Small intestine (tissue), 7 donors: ENCODE measurements around the gene TMA7B. TPM values are rescaled to one million over a fixed set of nuclear protein-coding genes. Genes with fewer than 3 reads are reported as not detected.

Experiments used
- DNase-seq, 2 donors: peaks; one replicate each; pipeline versions ENCODE4 v3.0.0 to v3.0.0-alpha.2; 2013
- FAIRE-seq: peaks from 2 replicates; lab custom pipeline; 2012; peaks lifted over from hg19 to GRCh38; lab: Jason Lieb, UNC
- H3K27ac ChIP-seq, 3 donors: one replicate each; pipeline ENCODE4 v1.5.1; 2013; ENCODE audit warnings: low read length in 2 of 3, mild to moderate bottlenecking in 2 of 3, control low read depth in 1 of 3, inconsistent platforms in 1 of 3, low read depth in 1 of 3, moderate library complexity in 1 of 3
- H3K27me3 ChIP-seq, 3 donors: one replicate each; pipeline ENCODE4 v1.6.1; 2013; ENCODE audit warnings: low read length in 3 of 3, inconsistent platforms in 1 of 3; ENCODE audit not compliant: control insufficient read depth in 3 of 3, insufficient read depth in 3 of 3
- H3K36me3 ChIP-seq, 3 donors: one replicate each; pipeline ENCODE4 v1.6.1; 2013; ENCODE audit warnings: low read length in 3 of 3, inconsistent platforms in 1 of 3, low read depth in 1 of 3, mild to moderate bottlenecking in 1 of 3, moderate library complexity in 1 of 3; ENCODE audit not compliant: control insufficient read depth in 3 of 3, insufficient read depth in 2 of 3
- H3K4me1 ChIP-seq, 3 donors: one replicate each; pipeline ENCODE4 v1.6.1; 2013; ENCODE audit warnings: low read length in 2 of 3, inconsistent platforms in 1 of 3, low read depth in 1 of 3, mild to moderate bottlenecking in 1 of 3, moderate library complexity in 1 of 3; ENCODE audit not compliant: control insufficient read depth in 3 of 3, insufficient read depth in 2 of 3
- H3K4me3 ChIP-seq, 3 donors: one replicate each; pipeline ENCODE4 v1.5.1; 2013; ENCODE audit warnings: low read length in 3 of 3, control low read depth in 1 of 3, inconsistent platforms in 1 of 3, low read depth in 1 of 3, mild to moderate bottlenecking in 1 of 3, moderate library complexity in 1 of 3
- H3K9me3 ChIP-seq, 2 donors: one replicate each; pipeline ENCODE4 v1.6.1; 2013; ENCODE audit warnings: low read depth in 1 of 2, low read length in 1 of 2; ENCODE audit not compliant: control insufficient read depth in 2 of 2, insufficient read depth in 1 of 2
- WGBS, 3 donors: extraction: QIAGEN DNeasy Blood & Tissue Kit; methylation state at CpG; one replicate each; pipeline ENCODE4 v1.1.7; 2013; 5-methylcytosine and 5-hydroxymethylcytosine counted together
- polyA plus RNA-seq, 4 donors: library from polyadenylated mRNA; stranded (reverse) in 3 of 4; unstranded in 1 of 4; fragments of 200-250 nt in 3 of 4; fragments of 120-200 nt in 1 of 4; gene quantifications; one replicate each; pipeline versions ENCODE4 v1.2.1 to v1.2.3, GENCODE V29; 2013
- donor health status: healthy with polysubstance abuse.
- donor health status: control.
- donor health status: control.
- donor health status: Bipolar disorder and iron deficiency.
- donor health status: healthy.

TMA7B gene
- polyA plus RNA-seq, 4 donors: 0.04 to 0.54 (median 0.15) TPM; not detected in 1

DNA sequence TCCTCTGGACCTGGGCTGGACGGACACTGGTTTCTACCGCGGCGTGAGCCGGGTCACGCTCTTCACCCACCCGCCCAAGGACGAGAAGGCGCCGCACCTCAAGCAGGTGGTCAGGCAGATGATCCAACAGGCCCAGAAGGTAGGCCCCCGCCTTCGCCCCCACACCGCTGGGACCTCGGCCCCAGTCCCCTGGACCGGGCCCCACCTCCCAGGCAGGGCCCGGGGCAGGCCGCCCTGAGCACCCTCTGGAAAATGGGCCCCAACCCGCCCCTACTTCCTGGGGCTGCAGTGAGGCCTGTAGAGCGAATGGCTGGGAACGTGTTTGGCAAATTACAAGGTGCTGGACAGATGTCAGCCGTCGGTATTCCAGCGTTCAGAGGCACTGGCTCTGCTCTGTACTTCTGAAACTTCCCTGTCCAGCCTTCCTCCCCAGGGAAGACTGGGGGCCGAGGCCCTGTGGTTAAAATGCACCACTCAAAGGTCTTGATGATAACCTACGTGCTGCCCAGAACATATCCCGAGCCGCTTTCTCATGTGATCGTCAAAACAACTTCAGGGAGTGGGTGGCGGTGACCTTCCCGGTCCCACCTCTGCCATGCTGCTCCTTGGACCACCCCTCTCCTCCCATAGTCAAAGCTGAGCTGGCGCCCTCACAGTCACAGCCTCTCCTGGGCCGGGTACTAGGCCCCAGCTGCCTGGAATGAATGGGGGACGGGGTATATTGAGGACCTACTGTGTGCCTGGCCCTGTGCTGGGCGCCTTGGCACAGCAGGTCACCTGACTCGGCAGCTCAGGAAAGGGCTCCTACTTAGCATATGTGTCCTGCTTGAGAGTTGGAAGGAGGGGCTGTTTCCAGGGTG lies 35.4 kb downstream of the TMA7B start:
- WGBS, 3 donors: 19 to 60% (median 37%) methylated on average over 34 to 35 of the region's 35 CpGs

DNA sequence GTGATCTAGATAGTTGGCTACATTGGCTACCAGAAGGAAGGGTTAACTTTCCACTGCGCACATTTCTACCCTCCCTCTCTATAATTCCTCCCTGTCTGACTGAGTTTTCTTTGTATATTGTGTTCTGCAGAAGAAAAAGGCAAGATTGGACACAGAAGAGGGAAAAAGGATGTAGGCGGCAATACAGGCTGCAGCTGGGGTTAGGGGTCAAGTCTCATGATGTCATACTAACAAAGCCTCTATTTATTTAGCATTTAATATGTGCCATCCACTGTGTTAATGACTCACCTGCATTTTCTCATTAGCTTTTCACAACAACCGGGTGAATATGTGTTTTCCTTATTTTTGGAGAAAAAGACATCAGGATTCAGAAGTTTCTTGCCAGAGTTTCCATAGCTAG lies 36.5 kb downstream of the TMA7B start:
- no peak for FAIRE-seq

More for the DNA sequence above, 35.4 kb downstream of the TMA7B start:
- Histone ChIP-seq H3K9me3 (no peaks in the 10 kb centered on the region), H3K4me1 (peaks cover 6 to 63% (median 11%) of the 10 kb centered on the region in 3 donors), H3K36me3 (peaks cover 0 to 20% (median 0%) of the 10 kb centered on the region in 3 donors), H3K4me3 (peak overlapping the region; percentile 65 to 84 (median 69)), H3K27ac (peak overlapping the region; percentile 64 to 90 (median 68)), H3K27me3 (peaks cover 0 to 10% (median 2%) of the 10 kb centered on the region in 3 donors)
- DNase-seq: peak; percentile 40 to 73
- no peak for FAIRE-seq

DNA sequence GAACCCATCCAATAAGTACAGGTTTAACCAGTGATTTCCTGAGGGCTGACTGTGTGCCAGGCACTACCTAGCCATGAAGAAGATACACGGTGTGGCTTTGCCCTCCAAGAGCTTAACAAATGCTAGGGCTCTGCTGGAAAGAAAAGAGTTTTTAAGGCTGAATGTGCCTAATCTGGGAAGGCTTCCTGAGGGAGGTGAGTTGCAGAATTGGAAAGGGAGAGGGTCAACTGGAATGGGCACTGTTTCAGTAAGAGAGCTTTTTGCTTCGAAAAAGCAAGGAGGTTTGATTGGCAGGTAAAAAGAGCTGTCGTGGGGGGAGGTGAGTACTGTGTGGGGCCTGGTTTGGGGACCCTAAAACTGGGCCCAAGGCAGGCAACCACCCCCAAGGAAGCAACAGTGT lies 37.2 kb downstream of the TMA7B start:
- WGBS, 3 donors: 80 to 90% (median 85%) methylated on average over 3 of the region's 3 CpGs

More for the DNA sequence above, 36.5 kb downstream of the TMA7B start:
- peak in 1 of 2 donors; percentile 13 for DNase-seq
- Histone ChIP-seq H3K36me3 (peaks cover 0 to 25% (median 0%) of the 10 kb centered on the region in 3 donors), H3K9me3 (no peaks in the 10 kb centered on the region), H3K4me1 (peaks cover 4 to 65% (median 14%) of the 10 kb centered on the region in 3 donors), H3K27me3 (peaks cover 0 to 10% (median 2%) of the 10 kb centered on the region in 3 donors), H3K4me3 (peak overlapping the region in 1 of 3 donors; percentile 65), H3K27ac (no peak overlapping the region)
- 52 to 81% (median 71%) methylated on average over 3 of the region's 3 CpGs for WGBS, 3 donors

DNA sequence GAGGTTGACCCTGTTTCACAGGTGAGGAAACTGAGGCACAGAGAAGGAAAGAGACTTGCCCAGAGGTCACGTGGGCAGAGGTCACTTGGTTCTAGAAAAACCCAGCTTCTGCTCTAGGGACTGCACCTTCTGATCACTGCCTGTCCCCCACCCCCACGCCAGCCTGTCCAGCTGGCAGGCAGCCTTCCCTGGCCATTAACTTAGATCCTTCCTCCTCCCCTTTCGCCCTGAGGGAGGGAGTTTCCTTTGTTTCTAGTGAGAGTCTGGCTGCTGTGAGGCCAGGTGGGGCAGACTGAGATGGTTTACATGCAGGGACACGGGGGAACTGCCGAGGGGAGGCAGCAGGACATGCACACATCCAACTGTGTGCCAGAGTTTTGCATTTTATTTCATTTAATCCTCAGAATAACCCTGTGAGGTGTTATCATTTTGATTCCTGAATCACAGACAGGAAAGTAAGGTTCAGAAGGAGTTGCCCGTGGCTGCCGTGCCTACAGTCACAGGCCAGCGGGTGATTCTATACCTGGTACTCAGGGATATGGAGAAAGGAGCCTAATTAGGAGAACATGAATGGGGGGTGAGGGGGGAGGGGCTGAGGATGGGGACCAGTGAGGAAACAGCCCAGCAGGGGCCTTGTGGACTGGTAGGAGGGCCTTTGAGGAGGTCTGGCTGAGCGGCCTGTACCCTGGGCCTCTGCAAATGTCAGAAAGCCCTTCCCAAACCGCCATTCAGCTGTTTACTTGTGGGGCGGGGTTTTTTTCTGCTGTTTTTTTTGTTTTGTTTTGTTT lies 37.9 kb downstream of the TMA7B start:
- Histone ChIP-seq H3K27me3 (peaks cover 0 to 10% (median 2%) of the 10 kb centered on the region in 3 donors), H3K27ac (peak overlapping the region; percentile 18 to 57 (median 22)), H3K9me3 (no peaks in the 10 kb centered on the region), H3K36me3 (peaks cover 0 to 27% (median 0%) of the 10 kb centered on the region in 3 donors), H3K4me1 (peaks cover 4 to 69% (median 17%) of the 10 kb centered on the region in 3 donors), H3K4me3 (no peak overlapping the region)
- 26 to 59% (median 37%) methylated on average over 11 of the region's 11 CpGs for WGBS, 3 donors
- DNase-seq (peak; percentile 62 to 73), FAIRE-seq (no peak)

More for the DNA sequence above, 37.2 kb downstream of the TMA7B start:
- H3K4me3 ChIP-seq: no peak overlapping the region
- peak overlapping the region in 1 of 3 donors; percentile 18 for H3K27ac ChIP-seq
- H3K27me3 ChIP-seq: peaks cover 0 to 10% (median 2%) of the 10 kb centered on the region in 3 donors
- H3K9me3 ChIP-seq: no peaks in the 10 kb centered on the region
- peaks cover 4 to 68% (median 17%) of the 10 kb centered on the region in 3 donors for H3K4me1 ChIP-seq
- DNase-seq: no peak
- peaks cover 0 to 27% (median 0%) of the 10 kb centered on the region in 3 donors for H3K36me3 ChIP-seq
- FAIRE-seq: no peak

DNA sequence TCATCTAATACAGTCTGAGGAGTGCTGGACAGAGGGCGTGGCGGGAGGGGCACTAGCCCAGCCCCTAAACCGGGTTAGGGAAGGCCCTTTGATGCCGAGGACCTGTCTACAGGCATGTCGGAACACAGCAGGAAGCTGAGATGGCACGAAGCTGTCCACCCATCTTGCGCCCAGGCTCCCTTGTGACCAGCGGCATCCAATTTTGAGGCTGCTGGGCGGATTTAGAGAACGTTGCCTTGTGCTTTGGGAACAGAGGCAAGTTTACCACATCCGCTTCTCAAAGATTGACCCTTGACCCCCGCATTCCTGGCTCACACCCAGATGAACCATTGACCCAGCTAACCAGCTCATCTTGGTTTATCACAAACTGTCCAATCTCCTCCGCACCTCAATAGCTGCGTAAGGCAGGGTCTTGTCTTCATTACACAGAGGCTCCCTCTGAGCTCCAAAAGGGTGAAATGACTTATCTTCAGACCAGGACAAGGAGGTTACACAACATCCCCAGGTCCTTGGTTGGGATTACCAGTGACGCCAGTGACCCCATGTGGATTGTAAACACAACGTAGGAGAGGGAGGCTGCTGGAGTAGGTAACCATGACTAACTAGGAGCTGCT lies 39.1 kb downstream of the TMA7B start:
- Histone ChIP-seq H3K4me3 (no peak overlapping the region), H3K9me3 (no peaks in the 10 kb centered on the region), H3K4me1 (peaks cover 4 to 70% (median 17%) of the 10 kb centered on the region in 3 donors), H3K27me3 (peaks cover 0 to 2% (median 0%) of the 10 kb centered on the region in 3 donors), H3K36me3 (peaks cover 0 to 30% (median 0%) of the 10 kb centered on the region in 3 donors), H3K27ac (peak overlapping the region in 2 of 3 donors; percentile 4 to 18)
- DNase-seq (peak; percentile 85 to 89), FAIRE-seq (no peak)
- 41 to 68% (median 51%) methylated on average over 16 of the region's 16 CpGs for WGBS, 3 donors

DNA sequence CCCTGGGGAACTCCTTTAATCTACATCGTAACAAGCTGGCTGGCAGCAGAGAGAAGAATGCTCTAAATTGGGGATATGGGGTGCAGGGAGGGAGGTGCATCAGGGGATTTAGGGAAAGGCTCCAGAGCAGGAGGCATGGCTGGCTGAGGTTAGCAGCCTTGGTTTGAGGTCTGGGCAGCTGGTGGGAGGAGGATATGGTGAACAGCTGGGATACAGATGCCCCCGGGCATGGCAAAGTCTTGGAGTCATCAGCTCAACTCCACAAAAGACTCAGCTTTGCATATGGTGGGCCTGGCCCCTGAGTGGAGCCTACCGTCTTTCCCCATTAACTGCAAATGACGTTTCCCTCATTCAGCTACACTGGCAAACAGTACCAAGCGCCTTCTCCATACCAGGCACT lies 40.0 kb downstream of the TMA7B start:
- no peak for FAIRE-seq
- 90 to 97% (median 93%) methylated on average over 5 of the region's 5 CpGs for WGBS, 3 donors
- H3K36me3 ChIP-seq: peaks cover 0 to 36% (median 0%) of the 10 kb centered on the region in 3 donors
- DNase-seq: no peak
- H3K27me3 ChIP-seq: no peaks in the 10 kb centered on the region
- H3K27ac ChIP-seq: no peak overlapping the region
- H3K4me1 ChIP-seq: peaks cover 2 to 68% (median 17%) of the 10 kb centered on the region in 3 donors
- no peak overlapping the region for H3K4me3 ChIP-seq
- H3K9me3 ChIP-seq: no peaks in the 10 kb centered on the region

DNA sequence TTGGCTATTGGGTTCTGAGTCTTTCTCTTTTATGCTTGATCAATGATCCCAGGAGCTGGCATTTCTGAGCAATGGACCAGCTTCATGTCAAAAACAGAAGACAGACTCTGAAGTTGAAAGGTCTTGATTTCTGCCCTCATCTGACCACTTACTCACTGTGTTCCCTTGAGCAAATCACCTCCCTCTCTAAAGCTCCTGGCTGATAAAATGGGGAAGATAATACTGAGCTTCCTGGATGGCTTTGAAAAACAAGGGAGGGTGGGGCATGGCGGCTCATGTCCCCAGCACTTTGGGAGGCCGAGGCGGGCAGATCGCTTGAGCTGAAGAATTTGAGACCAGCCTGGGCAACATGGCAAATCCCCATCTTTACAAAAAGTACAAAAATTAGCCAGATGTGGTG lies 40.9 kb downstream of the TMA7B start:
- peak in 1 of 2 donors; percentile 50 for DNase-seq
- 48 to 80% (median 70%) methylated on average over 4 of the region's 4 CpGs for WGBS, 3 donors
- Histone ChIP-seq H3K27me3 (no peaks in the 10 kb centered on the region), H3K4me3 (no peak overlapping the region), H3K36me3 (peaks cover 0 to 45% (median 0%) of the 10 kb centered on the region in 3 donors), H3K9me3 (no peaks in the 10 kb centered on the region), H3K4me1 (peaks cover 2 to 65% (median 17%) of the 10 kb centered on the region in 3 donors), H3K27ac (no peak overlapping the region)
- FAIRE-seq: no peak
